ENCODE measurements around the gene SERPINB10. TPM values are rescaled to one million over a fixed set of nuclear protein-coding genes. Genes with fewer than 3 reads are reported as not detected.

SERPINB10 gene
- total RNA-seq, 1 experiment from 2014 or later, result not detected

DNA sequence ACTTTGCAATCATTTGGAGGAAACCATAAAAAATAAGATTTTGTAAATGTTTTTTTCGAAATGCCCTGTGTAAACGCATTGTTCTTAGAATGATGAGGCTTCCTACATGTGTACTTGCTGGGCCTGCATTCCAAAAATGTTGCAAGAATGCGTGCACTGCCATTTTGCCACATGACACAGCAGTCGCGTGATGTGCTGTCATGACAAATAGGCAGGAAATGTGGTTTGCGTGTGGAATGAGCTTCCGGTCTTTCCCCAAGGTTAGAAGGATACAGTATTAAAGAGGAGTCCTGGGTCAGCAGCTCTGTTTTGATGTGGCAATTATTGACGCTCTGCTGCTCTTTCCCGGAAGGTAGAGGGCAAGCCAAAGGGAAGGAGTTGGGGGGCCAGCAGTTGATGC, 38.4 kb upstream of the SERPINB10 start:
- H3K9me3 ChIP-seq (ENCODE audit: low read length), result no peaks in the 10 kb centered on the region
- CTCF ChIA-PET, result no interaction called here
- POLR2A ChIA-PET (ENCODE audit: unreplicated experiment), result no interaction called here
- no peaks in the 10 kb centered on the region for H3K9me2 ChIP-seq (replicated peaks; ENCODE audit: low read length)
- H3K4me2 ChIP-seq (ENCODE audit: low read length), result no peak overlapping the region
- no peak overlapping the region for H3K9ac ChIP-seq (ENCODE audit: low read length)
- H3K27ac ChIP-seq (ENCODE audit: low read length), result no peak overlapping the region
- peaks cover 3% of the 10 kb centered on the region; the same call in 1 of the 2 replicates for H3K4me1 ChIP-seq (ENCODE audit: insufficient read depth, low read length)
- H4K20me1 ChIP-seq (ENCODE audit: low read length), result no peaks in the 10 kb centered on the region
- no peak for DNase-seq
- intact Hi-C loops (cut with micrococcal nuclease), result no loop called here
- H3F3A ChIP-seq (ENCODE audit: low read length, unreplicated experiment), result no peaks in the 10 kb centered on the region
- no peaks in the 10 kb centered on the region for H3K27me3 ChIP-seq (ENCODE audit: low read length)
- no peak for TF ChIP-seq CTCF (conservative IDR thresholded peaks at IDR 0.05; ENCODE audit: low read depth, low read length)
- no peak for TF ChIP-seq EZH2phosphoT487 (IDR thresholded peaks at IDR 0.05; ENCODE audit: borderline replicate concordance, low read length)
- no peak for TF ChIP-seq EZH2 (IDR thresholded peaks at IDR 0.05; ENCODE audit: low read length, unreplicated experiment)
- H2AFZ ChIP-seq (ENCODE audit: low read length), result no peak overlapping the region
- BruUV-seq (replicated peaks), result no TSS peak
- no peak for ATAC-seq
- no peaks in the 10 kb centered on the region for H3K36me3 ChIP-seq (ENCODE audit: low read depth, low read length)
- H3K4me3 ChIP-seq (ENCODE audit: low read length), result no peak overlapping the region
- H3K79me2 ChIP-seq (ENCODE audit: low read length), result no peaks in the 10 kb centered on the region

GRCh38 chr18:63869851-63870250, 37.9 kb upstream of the SERPINB10 start:
- ChIA-PET CTCF (no interaction called here), POLR2A (ENCODE audit: unreplicated experiment) (no interaction called here)
- BruUV-seq (replicated peaks), result no TSS peak
- no peaks in the 10 kb centered on the region for H4K20me1 ChIP-seq (ENCODE audit: low read length)
- H3F3A ChIP-seq (ENCODE audit: low read length, unreplicated experiment), result no peaks in the 10 kb centered on the region
- no peak overlapping the region for H3K27ac ChIP-seq (ENCODE audit: low read length)
- peak; percentile 57 for DNase-seq
- intact Hi-C loops (cut with micrococcal nuclease), result no loop called here
- no peak for TF ChIP-seq CTCF (conservative IDR thresholded peaks at IDR 0.05; ENCODE audit: low read depth, low read length)
- TF ChIP-seq EZH2 (IDR thresholded peaks at IDR 0.05; ENCODE audit: low read length, unreplicated experiment), result no peak
- TF ChIP-seq EZH2phosphoT487 (IDR thresholded peaks at IDR 0.05; ENCODE audit: borderline replicate concordance, low read length), result no peak
- H3K4me2 ChIP-seq (ENCODE audit: low read length), result 0 out of 2 replicates have a peak overlapping the region, but pooled peaks have one; percentile 26
- no peak overlapping the region for H2AFZ ChIP-seq (ENCODE audit: low read length)
- H3K9me3 ChIP-seq (ENCODE audit: low read length), result no peaks in the 10 kb centered on the region
- peaks cover 3% of the 10 kb centered on the region; the same call in 1 of the 2 replicates for H3K4me1 ChIP-seq (ENCODE audit: insufficient read depth, low read length)
- no peak overlapping the region for H3K9ac ChIP-seq (ENCODE audit: low read length)
- no peaks in the 10 kb centered on the region for H3K27me3 ChIP-seq (ENCODE audit: low read length)
- peak; percentile 40; the same call in 1 of the 2 replicates for ATAC-seq
- H3K36me3 ChIP-seq (ENCODE audit: low read depth, low read length), result no peaks in the 10 kb centered on the region
- no peak overlapping the region for H3K4me3 ChIP-seq (ENCODE audit: low read length)
- H3K9me2 ChIP-seq (replicated peaks; ENCODE audit: low read length), result no peaks in the 10 kb centered on the region
- H3K79me2 ChIP-seq (ENCODE audit: low read length), result no peaks in the 10 kb centered on the region

DNA sequence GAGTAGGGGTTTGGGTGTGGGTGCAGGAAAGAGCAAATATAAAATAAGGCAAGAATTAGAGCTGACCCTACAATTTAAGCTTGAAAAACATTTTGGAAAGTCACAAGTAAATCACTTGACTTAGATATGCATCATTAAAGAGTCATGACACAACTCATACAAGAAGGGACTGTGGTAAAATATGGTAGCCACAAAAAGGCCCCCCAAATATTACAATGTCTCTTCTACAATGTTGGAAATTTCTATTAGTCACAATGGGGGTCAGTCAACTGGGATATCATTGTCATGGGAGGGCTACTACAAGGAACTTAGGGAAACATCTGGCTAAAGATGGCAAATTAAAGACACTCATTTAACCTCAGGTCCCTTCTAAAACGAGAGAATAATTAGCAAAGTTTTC, 35.9 kb upstream of the SERPINB10 start:
- POLR2A ChIA-PET (ENCODE audit: unreplicated experiment), result no interaction called here
- CTCF ChIA-PET, result no interaction called here
- Histone ChIP-seq H3K27me3 (ENCODE audit: low read length) (no peaks in the 10 kb centered on the region), H3K4me2 (ENCODE audit: low read length) (no peak overlapping the region), H3K9ac (ENCODE audit: low read length) (no peak overlapping the region), H3K4me1 (ENCODE audit: insufficient read depth, low read length) (peaks cover 3% of the 10 kb centered on the region; the same call in 1 of the 2 replicates), H2AFZ (ENCODE audit: low read length) (no peak overlapping the region), H4K20me1 (ENCODE audit: low read length) (no peaks in the 10 kb centered on the region), H3K9me3 (ENCODE audit: low read length) (no peaks in the 10 kb centered on the region), H3K27ac (ENCODE audit: low read length) (no peak overlapping the region), H3K9me2 (replicated peaks; ENCODE audit: low read length) (no peaks in the 10 kb centered on the region), H3K4me3 (ENCODE audit: low read length) (no peak overlapping the region), H3K79me2 (ENCODE audit: low read length) (no peaks in the 10 kb centered on the region), H3K36me3 (ENCODE audit: low read depth, low read length) (no peaks in the 10 kb centered on the region), H3F3A (ENCODE audit: low read length, unreplicated experiment) (no peaks in the 10 kb centered on the region)
- intact Hi-C loops (cut with micrococcal nuclease), result no loop called here
- ATAC-seq (no peak), DNase-seq (no peak)
- no peak for TF ChIP-seq EZH2phosphoT487 (IDR thresholded peaks at IDR 0.05; ENCODE audit: borderline replicate concordance, low read length)
- TF ChIP-seq EZH2 (IDR thresholded peaks at IDR 0.05; ENCODE audit: low read length, unreplicated experiment), result no peak
- no peak for TF ChIP-seq CTCF (conservative IDR thresholded peaks at IDR 0.05; ENCODE audit: low read depth, low read length)
- no TSS peak for BruUV-seq (replicated peaks)
